Measurements from ENCODE around the gene FIBCD1. TPM values are rescaled to one million over a fixed set of nuclear protein-coding genes. Genes with fewer than 3 reads are reported as not detected.

Gene FIBCD1, protein sequence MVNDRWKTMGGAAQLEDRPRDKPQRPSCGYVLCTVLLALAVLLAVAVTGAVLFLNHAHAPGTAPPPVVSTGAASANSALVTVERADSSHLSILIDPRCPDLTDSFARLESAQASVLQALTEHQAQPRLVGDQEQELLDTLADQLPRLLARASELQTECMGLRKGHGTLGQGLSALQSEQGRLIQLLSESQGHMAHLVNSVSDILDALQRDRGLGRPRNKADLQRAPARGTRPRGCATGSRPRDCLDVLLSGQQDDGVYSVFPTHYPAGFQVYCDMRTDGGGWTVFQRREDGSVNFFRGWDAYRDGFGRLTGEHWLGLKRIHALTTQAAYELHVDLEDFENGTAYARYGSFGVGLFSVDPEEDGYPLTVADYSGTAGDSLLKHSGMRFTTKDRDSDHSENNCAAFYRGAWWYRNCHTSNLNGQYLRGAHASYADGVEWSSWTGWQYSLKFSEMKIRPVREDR
- total RNA-seq, result not detected in 2 replicates

DNA sequence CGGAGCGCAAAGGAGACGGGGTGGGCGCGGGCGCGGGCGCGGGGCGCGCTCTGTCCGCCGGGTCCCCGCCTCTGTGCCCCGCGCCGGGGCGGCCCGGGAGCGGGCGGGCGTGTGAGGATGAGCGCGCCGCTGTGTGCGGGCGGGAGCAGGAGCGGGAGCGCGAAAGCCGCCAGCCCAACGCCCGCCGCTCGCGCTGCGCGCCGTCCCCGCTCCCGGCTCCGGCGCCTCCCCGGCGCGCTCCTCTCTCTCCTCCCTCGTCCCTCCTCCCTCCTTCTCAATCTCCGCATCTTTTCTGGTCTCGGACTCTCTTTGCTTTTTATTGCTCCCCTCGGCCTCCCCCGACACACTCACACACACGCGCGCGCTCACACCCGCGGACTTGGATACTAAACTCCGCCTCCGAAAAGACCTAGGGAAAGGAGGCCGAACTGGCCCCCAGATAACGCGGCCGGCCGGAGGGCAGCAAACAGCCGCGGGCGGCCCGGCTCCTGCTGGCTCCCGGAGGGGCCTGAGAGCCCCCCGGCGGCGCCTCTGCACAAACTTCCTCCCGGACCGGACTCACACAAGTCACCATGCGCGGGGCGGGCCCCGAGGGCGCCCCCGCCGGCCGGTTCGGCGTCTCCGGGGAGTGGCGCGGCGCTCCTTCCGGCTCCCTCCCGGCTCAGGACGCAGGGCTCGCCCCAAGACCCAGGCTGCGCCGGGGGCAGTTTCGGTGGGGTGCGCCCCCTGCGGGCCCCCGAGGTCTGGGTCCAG, at the start of gene FIBCD1:
Gene FIBCD1, minus strand, starts transcription at position 596 of the 753 bp plus-strand sequence. CDS start 640 bp downstream, outside the sequence.
- H3K4me3 Mint-ChIP-seq, result peak within 1 kb of the TSS; percentile 49
- H3K4me1 Mint-ChIP-seq (ENCODE audit: low read depth), result peaks cover 4% of the 10 kb centered on the region
- intact Hi-C loops (cut with micrococcal nuclease), result no loop called here
- no peaks in the 10 kb centered on the region for H3K36me3 Mint-ChIP-seq (ENCODE audit: low read depth)
- H3K9me3 Mint-ChIP-seq, result no peaks in the 10 kb centered on the region
- peaks cover 38% of the 10 kb centered on the region for H3K27me3 Mint-ChIP-seq (ENCODE audit: insufficient read depth)
- DNase-seq (ENCODE audit: low spot score), result peak; percentile 3
- H3K27ac Mint-ChIP-seq, result no peak within 1 kb of the TSS

DNA sequence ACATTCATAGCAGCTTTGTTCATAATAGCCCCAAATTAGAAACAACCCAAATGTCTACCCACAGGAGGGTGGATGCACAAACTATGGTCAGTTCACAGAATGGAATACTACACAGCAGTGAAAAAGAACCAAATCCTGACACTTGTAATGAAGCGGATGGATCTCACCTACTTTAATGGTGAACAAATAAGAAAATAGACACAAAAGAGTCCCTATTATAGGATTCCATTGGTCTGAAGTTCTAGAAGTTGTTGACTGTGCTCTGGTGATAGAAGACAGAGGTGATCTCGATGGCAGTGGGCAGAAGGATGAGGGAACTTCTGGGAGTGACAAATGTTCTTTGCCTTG, 49.3 kb upstream of the FIBCD1 start:
- no peak for DNase-seq (ENCODE audit: low spot score)
- no peaks in the 10 kb centered on the region for H3K4me1 Mint-ChIP-seq (ENCODE audit: low read depth)
- no peaks in the 10 kb centered on the region for H3K36me3 Mint-ChIP-seq (ENCODE audit: low read depth)
- no peaks in the 10 kb centered on the region for H3K27me3 Mint-ChIP-seq (ENCODE audit: insufficient read depth)
- H3K9me3 Mint-ChIP-seq, result no peaks in the 10 kb centered on the region
- no peak overlapping the region for H3K27ac Mint-ChIP-seq
- intact Hi-C loops (cut with micrococcal nuclease), result no loop called here
- H3K4me3 Mint-ChIP-seq, result no peak overlapping the region

DNA sequence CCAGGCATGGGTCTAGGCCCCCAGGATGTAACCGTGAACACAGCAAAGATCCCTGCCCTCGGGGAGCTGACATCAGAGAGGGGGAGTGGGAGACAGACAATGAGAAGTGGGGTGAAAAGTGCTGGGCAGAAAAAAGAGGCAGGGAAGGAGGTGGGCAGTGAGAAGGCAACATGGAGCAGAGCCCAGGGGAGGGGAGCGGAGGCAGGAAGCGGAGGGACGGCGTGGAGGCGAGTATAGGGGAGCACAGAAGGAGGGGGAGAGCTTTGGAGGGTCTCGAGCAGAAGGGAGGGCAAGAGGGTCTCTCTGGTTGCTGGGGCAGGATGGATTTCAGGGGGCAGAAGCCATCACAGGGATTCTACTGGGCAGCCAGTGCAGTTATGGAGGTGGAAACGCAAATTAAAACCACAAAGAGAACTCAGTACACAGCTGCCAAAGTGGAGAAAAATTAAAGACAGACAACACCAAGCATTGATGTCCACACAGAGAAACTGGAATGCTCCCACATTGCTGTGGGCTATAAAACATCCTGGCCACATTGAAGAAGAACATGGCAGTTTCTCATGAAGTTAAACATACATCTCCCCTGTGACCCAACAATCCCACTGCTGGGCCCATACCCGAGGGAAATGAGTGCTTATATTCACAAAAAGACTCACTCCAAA, 48.8 kb upstream of the FIBCD1 start:
- Mint-ChIP-seq H3K9me3 (no peaks in the 10 kb centered on the region), H3K4me1 (ENCODE audit: low read depth) (no peaks in the 10 kb centered on the region), H3K36me3 (ENCODE audit: low read depth) (no peaks in the 10 kb centered on the region), H3K27me3 (ENCODE audit: insufficient read depth) (no peaks in the 10 kb centered on the region), H3K27ac (no peak overlapping the region), H3K4me3 (no peak overlapping the region)
- no peak for DNase-seq (ENCODE audit: low spot score)
- intact Hi-C loops (cut with micrococcal nuclease), result no loop called here

DNA sequence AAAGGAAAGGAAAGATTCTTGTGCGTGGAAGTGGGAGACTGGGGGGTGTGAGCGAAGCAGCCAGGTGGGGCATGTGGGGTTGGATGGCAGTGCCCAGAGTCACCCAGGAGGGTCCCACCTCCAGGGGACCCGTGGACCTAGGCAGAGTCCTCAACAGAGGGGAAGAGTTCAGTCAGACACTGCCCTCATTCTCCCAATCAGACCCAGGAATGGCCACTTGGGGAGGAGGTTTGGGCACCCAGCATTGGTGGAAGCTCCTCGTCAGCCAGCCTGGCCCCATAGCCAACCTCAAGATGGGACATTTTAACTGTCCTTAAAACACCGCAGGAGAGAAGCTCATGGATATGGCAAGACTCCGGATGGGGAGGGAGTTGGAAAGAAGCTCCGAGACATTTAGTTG, 48.0 kb upstream of the FIBCD1 start:
- H3K4me1 Mint-ChIP-seq (ENCODE audit: low read depth), result no peaks in the 10 kb centered on the region
- H3K4me3 Mint-ChIP-seq, result no peak overlapping the region
- no peaks in the 10 kb centered on the region for H3K27me3 Mint-ChIP-seq (ENCODE audit: insufficient read depth)
- no peaks in the 10 kb centered on the region for H3K9me3 Mint-ChIP-seq
- no peak overlapping the region for H3K27ac Mint-ChIP-seq
- H3K36me3 Mint-ChIP-seq (ENCODE audit: low read depth), result no peaks in the 10 kb centered on the region
- intact Hi-C loops (cut with micrococcal nuclease), result no loop called here
- DNase-seq (ENCODE audit: low spot score), result no peak

DNA sequence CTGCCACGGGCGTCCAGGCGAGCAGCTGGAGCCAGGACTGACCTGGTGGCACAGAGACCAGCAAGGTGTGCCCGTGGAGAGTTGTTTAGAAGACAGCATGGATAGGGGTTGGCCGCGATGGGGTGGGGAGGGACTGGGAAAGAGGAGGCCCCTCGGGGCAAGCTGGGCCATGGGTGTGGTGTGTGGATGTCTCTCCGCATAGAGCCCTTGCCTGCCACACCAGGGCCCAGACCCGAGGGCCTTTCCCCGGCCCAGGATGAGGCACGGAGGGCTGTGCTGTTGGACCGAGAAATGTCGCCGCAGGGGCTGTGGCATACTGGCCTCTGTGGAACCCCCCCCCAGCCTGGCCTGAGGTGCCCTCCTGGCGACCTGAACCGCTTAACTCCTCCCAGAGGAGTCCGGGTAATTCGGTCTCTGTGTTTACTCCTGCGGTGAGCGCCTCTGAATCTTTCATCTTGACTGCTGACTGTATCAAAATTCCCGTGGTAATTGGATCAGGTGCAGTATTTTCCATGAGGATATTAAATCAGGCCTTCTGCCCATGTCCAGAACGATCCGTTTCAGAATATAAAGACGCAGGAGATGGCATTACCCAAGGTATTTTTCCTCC, 47.4 kb upstream of the FIBCD1 start:
- no peaks in the 10 kb centered on the region for H3K9me3 Mint-ChIP-seq

DNA sequence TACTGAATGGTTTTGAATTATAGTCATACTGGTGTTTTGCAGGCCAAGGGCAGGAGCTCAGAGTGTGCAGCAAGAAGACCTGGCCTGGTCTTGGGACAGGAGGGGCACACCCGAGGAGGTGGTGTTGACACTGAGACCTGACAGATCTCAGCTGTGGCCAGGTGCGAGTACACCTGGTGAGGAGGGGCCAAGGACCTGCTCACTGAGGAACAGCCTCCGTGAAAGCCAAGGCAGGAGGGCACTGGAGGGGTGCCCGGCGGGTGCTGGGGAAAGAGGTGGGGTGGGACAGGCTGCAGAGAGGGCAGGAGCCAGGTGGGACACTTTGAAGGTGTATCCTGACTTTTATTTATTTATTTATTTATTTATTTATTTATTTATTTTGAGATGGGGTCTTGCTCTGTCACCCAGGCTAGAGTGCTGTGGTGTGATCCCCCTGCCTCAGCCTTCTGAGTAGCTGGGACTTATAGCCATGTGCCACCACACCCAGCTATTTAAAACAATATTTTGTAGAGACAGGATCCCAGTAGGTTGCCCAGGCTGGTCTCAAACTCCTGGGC, 46.6 kb upstream of the FIBCD1 start:
- no peaks in the 10 kb centered on the region for H3K4me1 Mint-ChIP-seq (ENCODE audit: low read depth)
- DNase-seq (ENCODE audit: low spot score), result no peak
- H3K36me3 Mint-ChIP-seq (ENCODE audit: low read depth), result no peaks in the 10 kb centered on the region
- intact Hi-C loops (cut with micrococcal nuclease), result no loop called here
- H3K27me3 Mint-ChIP-seq (ENCODE audit: insufficient read depth), result peaks cover 2% of the 10 kb centered on the region
- H3K9me3 Mint-ChIP-seq, result no peaks in the 10 kb centered on the region
- no peak overlapping the region for H3K4me3 Mint-ChIP-seq
- no peak overlapping the region for H3K27ac Mint-ChIP-seq

More for the DNA sequence above, 47.4 kb upstream of the FIBCD1 start:
- Mint-ChIP-seq H3K27me3 (ENCODE audit: insufficient read depth) (no peaks in the 10 kb centered on the region), H3K27ac (no peak overlapping the region), H3K4me3 (no peak overlapping the region), H3K36me3 (ENCODE audit: low read depth) (no peaks in the 10 kb centered on the region), H3K4me1 (ENCODE audit: low read depth) (no peaks in the 10 kb centered on the region)
- no peak for DNase-seq (ENCODE audit: low spot score)
- intact Hi-C loops (cut with micrococcal nuclease), result no loop called here

DNA sequence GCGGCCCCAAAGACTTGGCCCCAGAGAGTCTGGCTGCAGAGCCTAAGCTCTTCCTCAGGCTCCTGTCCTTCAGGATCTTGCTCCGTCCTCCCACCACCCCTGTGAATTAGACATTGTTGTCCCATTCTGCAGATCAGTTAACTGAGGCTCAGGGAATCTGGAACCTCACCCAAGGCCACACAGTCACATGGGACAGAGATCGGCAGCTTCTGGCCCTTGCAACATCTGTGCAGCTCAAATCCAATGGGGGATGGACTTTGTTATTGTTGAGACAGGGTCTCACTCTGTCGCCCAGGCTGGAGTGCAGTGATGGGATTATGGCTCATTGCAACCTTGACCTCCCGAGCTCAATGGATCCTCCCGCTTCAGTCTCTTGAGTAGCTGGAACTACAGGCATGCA, 46.0 kb upstream of the FIBCD1 start:
- no peaks in the 10 kb centered on the region for H3K9me3 Mint-ChIP-seq
- H3K27me3 Mint-ChIP-seq (ENCODE audit: insufficient read depth), result peaks cover 2% of the 10 kb centered on the region
- no peak overlapping the region for H3K27ac Mint-ChIP-seq
- no peaks in the 10 kb centered on the region for H3K4me1 Mint-ChIP-seq (ENCODE audit: low read depth)
- intact Hi-C loops (cut with micrococcal nuclease), result no loop called here
- no peaks in the 10 kb centered on the region for H3K36me3 Mint-ChIP-seq (ENCODE audit: low read depth)
- H3K4me3 Mint-ChIP-seq, result no peak overlapping the region
- no peak for DNase-seq (ENCODE audit: low spot score)

DNA sequence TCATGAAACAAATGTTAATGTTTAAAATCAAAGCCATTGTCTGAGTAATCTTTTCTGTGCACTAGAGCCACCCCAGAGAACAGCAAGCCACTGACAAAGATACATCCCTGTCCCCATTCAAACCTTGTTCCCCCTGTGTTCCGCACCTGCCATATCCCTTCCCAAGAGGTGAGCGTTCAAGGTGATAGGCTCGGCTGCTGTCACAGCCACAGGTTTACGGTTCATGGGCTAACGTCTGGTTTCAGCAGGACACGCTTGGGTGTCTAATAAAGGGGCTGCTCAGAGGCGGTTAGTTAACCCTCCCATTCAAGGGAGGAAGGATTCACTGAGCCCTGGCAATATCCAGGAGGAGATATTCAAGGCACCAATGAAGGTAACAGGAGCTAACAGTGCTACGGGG, 45.5 kb upstream of the FIBCD1 start:
- Mint-ChIP-seq H3K36me3 (ENCODE audit: low read depth) (no peaks in the 10 kb centered on the region), H3K27ac (no peak overlapping the region), H3K9me3 (no peaks in the 10 kb centered on the region), H3K27me3 (ENCODE audit: insufficient read depth) (peaks cover 2% of the 10 kb centered on the region), H3K4me1 (ENCODE audit: low read depth) (no peaks in the 10 kb centered on the region), H3K4me3 (no peak overlapping the region)
- intact Hi-C loops (cut with micrococcal nuclease), result no loop called here
- DNase-seq (ENCODE audit: low spot score), result no peak

DNA sequence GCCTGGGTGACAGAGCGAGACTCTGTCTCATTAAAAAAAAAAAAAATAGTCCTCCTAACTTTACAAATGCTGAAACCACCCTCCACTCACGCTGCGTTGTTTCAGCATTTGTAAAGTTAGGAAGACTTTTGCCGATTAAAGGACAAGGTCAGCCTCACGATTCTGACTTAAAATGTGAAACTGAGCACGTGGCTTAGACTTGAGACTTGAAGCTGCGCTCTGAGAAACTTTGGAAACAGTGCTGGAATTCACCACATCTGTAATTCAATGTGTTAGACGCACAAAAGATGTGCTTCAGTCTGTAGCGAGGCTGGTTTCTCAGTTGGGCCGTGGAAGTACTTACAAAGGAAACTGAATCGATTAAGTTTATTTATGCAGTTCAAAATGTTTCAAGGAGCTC, 44.9 kb upstream of the FIBCD1 start:
- H3K4me3 Mint-ChIP-seq, result no peak overlapping the region
- intact Hi-C loops (cut with micrococcal nuclease), result no loop called here
- DNase-seq (ENCODE audit: low spot score), result no peak
- no peaks in the 10 kb centered on the region for H3K9me3 Mint-ChIP-seq
- no peaks in the 10 kb centered on the region for H3K4me1 Mint-ChIP-seq (ENCODE audit: low read depth)
- peaks cover 2% of the 10 kb centered on the region for H3K27me3 Mint-ChIP-seq (ENCODE audit: insufficient read depth)
- H3K36me3 Mint-ChIP-seq (ENCODE audit: low read depth), result no peaks in the 10 kb centered on the region
- no peak overlapping the region for H3K27ac Mint-ChIP-seq

DNA sequence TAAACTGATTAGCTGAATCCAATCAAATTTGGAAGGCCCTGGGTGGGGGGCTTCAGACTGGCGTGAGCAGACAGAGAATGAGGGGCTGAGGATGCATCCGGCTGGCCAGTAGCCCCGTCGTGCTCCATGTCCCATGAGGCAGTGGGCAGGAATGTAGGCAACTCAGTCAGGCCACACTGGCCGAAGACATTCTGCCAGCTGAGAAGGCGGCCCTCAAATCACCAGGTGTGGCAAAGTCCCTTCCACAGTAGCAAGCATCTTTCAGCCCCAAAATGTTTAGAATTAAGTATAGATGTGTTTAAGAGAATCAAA, 44.3 kb upstream of the FIBCD1 start:
- Mint-ChIP-seq H3K4me1 (ENCODE audit: low read depth) (no peaks in the 10 kb centered on the region), H3K36me3 (ENCODE audit: low read depth) (no peaks in the 10 kb centered on the region), H3K27me3 (ENCODE audit: insufficient read depth) (peaks cover 2% of the 10 kb centered on the region), H3K27ac (no peak overlapping the region), H3K4me3 (no peak overlapping the region), H3K9me3 (no peaks in the 10 kb centered on the region)
- intact Hi-C loops (cut with micrococcal nuclease), result no loop called here
- DNase-seq (ENCODE audit: low spot score), result no peak

DNA sequence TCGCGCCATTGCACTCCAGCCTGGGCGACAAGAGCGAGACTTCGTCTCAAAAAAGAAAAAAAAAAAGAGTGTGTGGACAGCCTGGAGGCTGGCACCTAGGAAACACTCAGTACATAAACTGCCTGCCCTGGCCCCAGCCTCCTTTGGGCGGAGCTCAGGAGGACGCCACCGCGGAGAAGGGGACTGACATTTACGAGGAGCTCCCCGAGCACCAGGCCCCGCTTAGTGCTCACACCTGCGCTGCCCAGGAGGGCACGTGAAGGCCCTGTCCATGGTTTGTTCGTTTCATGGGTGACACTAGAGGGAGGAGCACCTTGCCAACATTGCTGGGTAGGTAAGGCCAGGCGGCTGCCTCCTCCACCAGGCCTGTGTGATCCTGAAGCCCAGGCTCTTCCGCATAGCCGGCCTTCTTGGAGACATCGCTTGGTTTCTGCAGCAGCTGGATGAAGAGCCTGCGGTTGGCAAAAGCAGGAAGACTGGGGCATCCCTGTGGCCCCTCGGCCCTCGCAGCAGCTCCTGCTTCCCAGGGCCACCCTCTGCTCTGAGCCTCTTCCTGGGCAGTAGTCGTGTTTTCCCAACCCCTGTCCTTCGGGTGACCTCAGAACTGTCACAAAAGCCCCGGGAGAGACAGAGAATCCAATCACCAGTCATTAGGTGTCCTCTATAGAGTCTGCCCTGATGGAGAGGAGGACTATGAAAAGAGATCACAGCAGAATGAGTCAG, 43.8 kb upstream of the FIBCD1 start:
- peaks cover 2% of the 10 kb centered on the region for H3K27me3 Mint-ChIP-seq (ENCODE audit: insufficient read depth)
- no peaks in the 10 kb centered on the region for H3K9me3 Mint-ChIP-seq
- no peak overlapping the region for H3K4me3 Mint-ChIP-seq
- no peaks in the 10 kb centered on the region for H3K36me3 Mint-ChIP-seq (ENCODE audit: low read depth)
- H3K27ac Mint-ChIP-seq, result no peak overlapping the region
- intact Hi-C loops (cut with micrococcal nuclease), result no loop called here
- DNase-seq (ENCODE audit: low spot score), result no peak
- no peaks in the 10 kb centered on the region for H3K4me1 Mint-ChIP-seq (ENCODE audit: low read depth)

DNA sequence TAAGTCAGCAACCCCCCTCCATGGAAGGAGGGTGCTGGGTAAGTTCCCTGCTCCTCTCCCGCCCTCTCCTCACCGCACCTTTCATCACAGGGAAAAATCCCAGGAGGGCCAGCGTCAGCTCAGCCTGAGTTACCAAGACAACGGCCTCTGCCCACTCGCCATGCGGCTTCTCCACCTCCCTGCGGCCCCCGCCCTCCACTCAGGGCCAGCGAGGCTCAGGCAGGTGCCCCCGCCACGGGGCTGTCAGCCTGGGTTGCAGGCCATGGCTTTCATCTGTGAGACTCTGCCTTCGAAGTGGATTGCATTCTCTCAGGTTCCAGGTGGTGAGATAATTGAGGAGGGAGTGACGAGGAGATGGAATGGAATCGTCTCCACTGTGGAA, 42.7 kb upstream of the FIBCD1 start:
- Mint-ChIP-seq H3K27me3 (ENCODE audit: insufficient read depth) (peaks cover 2% of the 10 kb centered on the region), H3K9me3 (no peaks in the 10 kb centered on the region), H3K36me3 (ENCODE audit: low read depth) (no peaks in the 10 kb centered on the region), H3K27ac (no peak overlapping the region), H3K4me1 (ENCODE audit: low read depth) (no peaks in the 10 kb centered on the region), H3K4me3 (no peak overlapping the region)
- intact Hi-C loops (cut with micrococcal nuclease), result no loop called here
- DNase-seq (ENCODE audit: low spot score), result no peak

All from activated T-helper 1 cell treated with anti-CD3 and anti-CD28 coated beads, Interleukin-12 subunit alpha, Interleukin-12 subunit beta, Interleukin-2, Interleukin-4 antibody, amounts not matched to agents 30 ng/mL and 10 ng/mL and 1 ng/mL, durations not matched to agents 14 hours and 24 hours and 36 hours (primary cell).